Measurements from ENCODE around the gene UBR2.
A peak's percentile ranks its signal among the peaks of the same experiment; 100 is the strongest.
"Not testable (repeated sequence)": the region's sequence is repeated elsewhere in the genome, so short reads cannot be mapped to it uniquely, and the experiment has no call there.

UBR2 gene

DNA sequence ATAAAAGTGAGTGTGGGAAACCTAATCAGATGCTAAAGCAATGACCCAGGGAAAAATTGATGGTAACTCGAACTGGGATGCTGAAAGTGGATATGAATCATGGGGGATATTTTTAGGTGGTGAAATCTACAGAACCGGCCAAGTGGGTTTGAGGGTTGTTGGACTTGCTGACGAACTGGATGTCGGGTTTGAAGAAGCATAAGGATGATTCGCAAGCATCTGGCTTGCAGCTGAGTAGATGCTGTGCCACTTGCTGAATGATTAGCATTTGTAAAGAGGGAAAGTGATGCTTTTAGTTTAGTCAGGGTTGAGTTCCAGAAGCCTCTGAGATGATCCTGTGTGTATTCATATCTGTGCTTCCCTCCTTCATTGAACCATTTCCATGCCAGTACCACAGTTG, 54.9 kb downstream of the UBR2 start:
- DNase-seq: no peak

DNA sequence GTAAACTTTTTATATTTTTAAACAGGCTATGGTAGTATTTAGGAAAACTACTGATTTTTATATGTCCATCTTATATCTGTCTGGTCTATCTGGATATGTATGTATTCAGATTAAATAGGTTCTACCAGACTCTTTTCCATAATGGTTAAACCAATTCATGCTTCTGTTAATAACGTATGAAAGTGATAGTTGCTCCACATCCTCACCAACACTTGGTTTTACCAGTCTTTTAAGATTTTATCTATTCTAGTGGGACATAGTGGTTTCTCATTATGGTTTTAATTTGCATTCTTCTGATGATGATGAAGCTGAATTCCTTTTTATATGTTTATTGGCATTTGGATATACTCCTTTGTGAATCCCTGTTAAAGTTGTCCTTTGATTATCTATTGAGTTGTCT, 56.1 kb downstream of the UBR2 start:
- DNase-seq: no peak

DNA sequence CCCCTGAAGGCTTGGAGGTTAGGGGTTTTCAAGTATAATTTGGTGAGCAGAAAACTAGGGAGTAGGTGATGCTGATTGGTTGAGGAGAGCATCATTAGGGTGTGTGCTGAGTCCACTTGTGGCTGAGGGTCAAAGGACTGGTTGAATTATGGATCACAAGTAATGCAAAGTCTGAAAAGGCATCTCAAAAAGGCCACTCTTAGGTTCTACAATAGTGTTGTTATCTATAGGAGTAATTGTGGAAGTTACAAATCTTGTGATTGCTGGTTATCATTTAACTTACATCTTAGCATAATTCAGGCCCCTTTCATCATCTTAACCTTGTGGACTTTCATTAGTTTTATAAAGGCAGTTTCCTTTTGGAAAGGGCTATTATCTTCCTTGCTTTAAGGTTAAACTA, 60.8 kb downstream of the UBR2 start:
- DNase-seq: no peak

DNA sequence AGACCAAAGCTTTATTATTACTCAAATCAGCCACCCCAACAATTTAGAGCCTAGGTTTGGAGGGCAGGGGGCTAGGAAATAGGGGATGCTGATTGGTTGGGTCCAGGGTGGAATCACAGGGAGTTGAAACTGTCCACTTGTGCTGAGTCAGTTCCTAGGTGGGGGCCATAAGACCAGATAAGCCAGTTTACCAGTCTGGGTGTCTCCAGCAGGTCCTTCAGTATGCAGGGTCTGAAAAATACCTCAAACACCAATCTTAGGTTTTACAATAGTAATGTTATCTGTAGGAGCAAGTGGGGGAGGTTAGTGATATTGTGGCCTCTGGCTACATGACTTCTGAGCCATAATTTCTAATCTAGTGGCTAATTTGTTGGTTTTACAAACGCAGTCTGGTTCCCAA, 63.2 kb downstream of the UBR2 start:
- no peak for DNase-seq

DNA sequence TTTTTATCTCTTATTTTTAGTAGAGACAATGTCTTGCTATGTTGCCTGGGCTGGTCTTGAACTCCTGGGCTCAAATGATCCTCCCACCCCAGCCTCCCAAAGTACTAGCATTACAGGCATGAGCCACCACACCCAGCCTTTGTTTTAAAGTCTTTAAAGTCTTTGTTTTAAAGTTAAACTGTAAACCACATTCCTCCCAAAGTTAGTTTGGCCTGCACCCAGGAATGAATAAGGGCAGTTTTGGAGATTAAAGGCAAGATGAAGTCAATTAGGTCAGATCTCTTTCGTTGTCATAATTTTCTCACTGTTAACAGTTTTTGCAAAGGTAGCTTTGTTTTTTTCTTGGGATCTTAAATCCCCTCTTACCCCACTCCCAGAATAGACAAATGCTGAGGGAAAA, 63.8 kb downstream of the UBR2 start:
- no peak for DNase-seq

DNA sequence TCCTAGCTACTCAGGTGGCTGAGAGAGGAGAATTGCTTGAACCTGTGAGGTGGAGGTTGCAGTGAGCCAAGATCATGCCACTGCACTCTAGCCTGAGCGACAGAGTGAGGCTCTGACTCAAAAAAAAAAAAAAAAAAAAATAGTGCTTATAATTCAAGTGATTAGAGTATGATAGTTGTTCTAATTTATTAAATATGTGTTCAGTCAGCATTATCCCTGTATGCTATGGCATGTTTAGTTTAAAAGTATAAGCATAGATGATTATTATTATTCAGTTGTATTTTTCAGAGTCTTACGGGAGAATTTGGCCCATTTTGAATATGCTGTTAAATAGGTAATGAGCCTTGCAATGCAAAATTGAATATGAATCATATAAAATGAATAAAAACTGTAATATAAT, 64.8 kb downstream of the UBR2 start:
- DNase-seq: no peak

DNA sequence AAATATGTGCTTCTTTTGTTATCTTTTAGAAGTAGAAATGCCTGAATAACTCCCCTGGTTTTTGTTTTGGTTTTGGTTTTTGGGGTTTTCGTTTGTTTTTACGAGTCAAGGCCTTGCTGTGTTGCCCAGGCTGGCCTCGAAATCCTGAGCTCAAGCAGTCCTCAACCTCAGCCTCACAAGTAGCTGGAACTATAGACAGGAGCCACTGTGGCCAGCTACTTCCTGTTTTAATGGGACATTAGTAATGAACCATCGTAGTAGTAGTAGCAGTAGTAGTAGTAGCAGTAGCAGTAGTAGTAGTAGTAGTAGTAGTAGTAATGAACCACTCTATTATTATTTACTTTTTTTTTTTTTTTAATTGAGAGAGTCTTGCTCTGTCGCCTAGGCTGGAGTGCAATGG, 66.0 kb downstream of the UBR2 start:
- no peak for DNase-seq

DNA sequence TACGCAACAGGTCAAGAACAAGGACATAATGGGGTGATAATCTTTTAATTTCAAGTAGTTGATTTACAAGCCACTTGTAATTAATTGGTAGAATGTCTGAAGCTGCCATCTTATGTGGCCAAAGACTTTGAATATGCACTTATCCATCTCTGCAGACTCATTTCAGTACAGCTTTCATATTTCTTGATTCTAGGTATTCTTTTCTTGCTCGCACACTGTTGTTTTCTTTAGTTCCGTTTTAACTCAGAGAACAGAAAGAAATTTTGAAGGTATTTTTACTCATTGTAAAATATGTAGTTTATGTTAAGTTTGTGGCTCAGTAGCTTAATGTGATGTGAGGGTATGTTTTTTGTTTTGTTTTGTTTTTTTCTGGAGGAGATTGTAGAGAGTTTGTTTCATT, 73.9 kb downstream of the UBR2 start:
- no peak for DNase-seq

DNA sequence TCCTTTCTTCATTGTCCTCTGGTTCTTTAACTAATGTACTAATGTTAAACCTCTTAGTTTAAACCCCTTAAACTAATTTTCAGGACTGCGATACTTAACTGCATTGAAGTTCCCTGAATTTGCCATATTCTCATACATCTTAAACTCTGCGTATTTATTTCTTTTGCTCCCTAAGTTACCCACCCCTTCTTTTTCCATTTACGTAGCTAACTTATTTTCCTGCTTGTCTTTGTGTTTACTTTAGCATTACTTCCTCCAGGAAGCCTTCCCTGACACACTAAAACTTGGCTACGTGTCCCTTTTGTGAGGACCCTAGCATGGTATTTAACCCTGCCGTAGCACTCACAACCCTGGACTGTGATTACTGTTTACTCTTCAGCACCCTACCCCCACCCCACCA, 79.0 kb downstream of the UBR2 start:
- no peak for DNase-seq

DNA sequence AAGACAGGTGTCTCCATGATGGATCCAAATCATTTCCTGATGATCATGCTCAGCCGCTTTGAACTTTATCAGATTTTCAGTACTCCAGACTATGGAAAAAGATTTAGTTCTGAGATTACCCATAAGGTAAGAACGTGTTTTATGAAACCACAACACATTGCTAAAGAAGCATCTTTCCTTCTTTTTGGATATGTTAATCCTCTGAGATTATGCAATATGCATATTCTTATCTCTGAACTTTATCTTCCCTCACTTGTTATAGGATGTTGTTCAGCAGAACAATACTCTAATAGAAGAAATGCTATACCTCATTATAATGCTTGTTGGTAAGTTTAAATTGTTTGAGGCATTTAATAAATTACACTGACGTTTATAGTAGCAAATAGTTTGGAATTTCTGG, 80.4 kb downstream of the UBR2 start:
- no peak for DNase-seq

DNA sequence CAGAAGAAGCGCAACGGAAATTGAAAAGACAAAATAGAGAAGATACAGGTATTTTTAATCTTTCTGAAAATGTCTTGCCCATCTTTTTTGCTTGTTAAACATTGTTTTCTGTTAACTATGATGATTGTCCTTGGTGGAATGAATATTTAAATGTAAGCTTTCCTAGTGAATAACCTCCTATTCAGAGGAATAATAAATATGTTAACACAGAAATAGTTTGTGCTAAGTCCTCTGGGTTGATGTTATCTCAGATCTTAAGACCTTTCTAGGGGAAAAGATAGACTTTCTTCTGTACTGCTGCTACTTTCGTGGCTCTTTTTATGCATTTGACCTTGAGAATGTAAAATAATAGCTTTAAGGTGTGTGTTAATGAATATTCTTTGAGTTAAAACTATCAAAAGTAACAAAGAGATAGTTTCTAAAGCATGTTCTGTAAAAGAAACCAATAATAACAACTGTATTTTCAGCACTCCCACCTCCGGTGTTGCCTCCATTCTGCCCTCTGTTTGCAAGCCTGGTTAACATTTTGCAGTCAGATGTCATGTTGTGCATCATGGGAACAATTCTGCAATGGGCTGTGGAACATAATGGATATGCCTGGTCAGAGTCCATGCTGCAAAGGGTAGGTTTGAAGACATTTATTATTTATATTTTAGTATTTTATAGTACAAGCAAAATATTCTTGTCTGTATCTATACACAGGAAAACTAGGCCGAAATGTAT, 88.4 kb downstream of the UBR2 start:
- no peak for DNase-seq

DNA sequence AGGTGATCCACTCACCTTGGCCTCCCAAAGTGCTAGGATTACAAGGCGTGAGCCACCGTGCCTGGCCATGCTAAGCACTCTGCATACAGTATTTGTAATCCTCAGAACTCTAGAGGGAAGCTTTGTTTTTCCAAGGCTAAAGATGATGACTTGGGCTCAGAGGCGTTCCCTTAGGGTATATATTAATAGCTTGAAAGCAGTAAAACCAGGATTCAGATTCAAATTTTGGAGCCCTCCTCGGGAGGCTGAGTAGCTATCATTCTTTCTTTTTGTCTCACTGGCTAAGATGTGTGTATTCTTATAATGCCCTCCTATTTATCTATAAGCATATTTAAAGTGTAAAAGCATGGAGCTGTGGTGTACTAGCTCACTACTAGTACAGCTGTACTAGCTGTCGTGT, 90.0 kb downstream of the UBR2 start:
- no peak for DNase-seq

DNA sequence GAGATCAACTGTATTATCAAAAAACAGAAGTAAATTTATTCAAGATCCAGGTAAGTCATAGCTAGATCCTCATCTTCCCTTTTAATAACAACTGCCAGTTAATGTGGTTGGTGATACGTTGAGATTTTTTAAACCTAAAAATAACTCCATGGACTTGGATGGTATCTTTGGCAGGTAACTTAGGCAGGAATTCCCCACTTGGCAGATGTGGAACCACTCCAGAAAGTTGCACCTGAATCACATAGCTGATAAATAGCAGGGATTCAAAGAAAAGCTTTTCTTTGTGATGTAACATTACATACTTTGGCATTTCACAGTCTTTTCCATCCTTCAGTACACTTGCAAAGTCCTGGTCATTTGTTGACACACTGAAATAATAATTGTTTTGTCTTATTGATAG, 96.0 kb downstream of the UBR2 start:
- DNase-seq: no peak

DNA sequence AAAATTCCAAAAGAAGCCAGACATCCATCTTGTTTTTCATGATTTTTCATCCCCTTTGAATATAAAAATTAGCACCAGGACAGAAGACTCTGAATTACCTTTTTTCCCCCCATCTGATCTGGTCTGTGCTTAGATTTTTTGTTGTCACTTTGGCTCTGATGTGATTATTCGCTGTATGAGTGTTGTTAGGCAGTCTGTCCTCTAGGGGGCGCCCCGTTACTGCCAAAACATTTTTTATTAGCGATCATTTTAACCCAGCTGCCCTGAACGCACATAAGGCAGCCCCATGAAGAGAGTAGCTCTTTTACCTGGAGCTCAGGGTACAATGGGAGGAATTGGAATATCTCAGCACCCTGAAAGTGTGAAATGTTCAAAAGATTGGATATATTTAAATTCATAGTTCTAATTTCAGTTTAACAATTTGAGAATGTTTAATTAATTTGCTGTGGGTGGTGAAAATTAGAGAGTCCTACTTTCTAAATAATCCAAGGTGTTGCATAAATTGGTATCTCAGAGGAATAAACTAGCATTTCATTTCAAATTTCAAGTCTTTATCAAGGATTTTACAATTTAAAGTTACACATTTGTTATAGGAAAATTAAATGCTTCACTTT, 97.8 kb downstream of the UBR2 start:
- peak; percentile 76 for DNase-seq

DNA sequence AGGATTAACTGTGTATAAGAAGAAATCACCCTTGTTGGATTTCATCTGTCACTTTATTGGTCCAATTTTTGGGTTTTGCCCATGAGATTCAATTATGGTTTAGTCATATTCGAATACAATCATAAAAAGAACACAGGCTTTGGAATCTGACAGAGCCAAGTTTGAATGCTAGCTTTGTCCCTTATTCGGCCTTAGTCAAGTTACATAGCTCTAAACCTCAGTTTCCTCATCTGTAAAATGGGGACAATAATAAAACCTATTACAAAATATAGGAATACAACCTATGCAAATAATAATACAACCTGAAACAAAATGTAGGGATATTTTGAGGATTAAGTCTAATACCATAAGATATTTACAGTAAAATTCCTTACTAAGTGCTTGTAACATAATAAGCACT, 100.9 kb downstream of the UBR2 start:
- no peak for DNase-seq

DNA sequence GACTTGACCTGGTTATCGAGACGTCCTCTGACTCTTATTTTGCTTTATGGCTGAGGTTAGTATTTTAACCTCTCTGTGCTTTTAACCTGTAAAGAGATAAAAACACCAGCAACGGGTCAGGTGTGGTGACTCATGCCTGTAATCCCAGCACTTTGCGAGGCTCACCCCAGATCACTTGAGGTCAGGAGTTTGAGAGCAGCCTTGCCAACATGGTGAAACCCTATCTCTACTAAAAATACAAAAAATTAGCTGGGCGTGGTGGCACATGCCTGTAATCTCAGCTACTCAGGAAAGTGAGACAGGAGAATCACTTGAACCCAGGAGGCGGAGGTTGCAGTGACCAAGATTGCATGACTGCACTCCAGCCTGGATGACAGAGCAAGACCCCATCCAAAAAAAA, 110.5 kb downstream of the UBR2 start:
- not testable (repeated sequence) for DNase-seq

DNA sequence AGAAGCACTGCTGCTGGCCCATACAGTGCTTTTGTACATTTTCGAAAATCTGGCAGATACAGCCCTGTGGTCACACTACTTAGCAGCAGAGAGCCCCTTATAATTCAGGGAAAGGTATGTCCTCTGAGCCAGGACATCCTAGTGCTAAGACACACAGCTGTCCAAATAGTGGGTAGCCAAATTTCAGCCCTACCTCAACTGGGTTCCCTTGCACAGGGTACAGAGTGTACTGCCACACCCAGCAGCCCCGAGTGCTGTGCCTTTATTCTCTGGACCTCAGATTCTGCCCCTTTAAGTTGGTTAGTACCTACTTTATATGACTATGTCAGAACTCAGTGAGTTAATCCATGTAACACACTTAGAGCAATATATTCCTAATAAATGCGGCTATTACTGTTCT, 111.0 kb downstream of the UBR2 start:
- DNase-seq: no peak

DNA sequence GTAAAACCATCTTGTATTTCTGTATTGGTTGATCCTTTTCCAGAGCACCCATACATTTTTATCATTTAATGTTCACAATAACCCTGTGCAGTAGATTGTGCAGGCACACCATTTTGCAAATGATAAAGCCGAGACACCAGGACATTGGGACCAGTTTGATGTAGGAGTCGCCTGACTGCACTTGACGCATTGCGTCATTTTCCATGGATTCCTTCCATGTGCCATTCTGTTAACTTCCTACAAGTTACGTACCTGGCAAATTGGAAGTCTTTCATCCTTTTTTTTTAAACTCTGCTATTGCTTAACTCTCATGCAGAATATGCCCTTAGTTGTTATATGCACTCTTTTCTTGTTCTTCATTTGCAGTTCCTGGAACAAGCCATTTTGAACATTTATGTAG, 115.5 kb downstream of the UBR2 start:
- no peak for DNase-seq

DNA sequence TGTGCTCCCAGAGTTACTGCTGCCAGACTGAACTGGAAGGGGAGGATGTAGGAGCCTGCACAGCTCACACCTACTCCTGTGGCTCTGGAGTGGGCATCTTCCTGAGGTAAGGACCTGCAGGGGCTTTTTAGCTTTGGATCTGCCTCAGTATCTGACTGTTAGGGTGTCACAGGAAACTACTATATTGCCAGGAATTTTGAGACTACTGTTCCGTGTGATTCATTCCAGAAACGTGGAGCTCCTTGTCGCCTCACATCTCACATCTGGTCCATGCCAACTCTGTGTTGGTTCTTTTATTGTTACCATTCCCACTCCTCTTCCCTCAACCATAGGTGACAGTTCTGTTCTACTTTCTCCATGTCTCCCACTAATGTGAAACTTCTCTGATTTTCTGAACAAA, 124.5 kb downstream of the UBR2 start:
- no peak for DNase-seq

DNA sequence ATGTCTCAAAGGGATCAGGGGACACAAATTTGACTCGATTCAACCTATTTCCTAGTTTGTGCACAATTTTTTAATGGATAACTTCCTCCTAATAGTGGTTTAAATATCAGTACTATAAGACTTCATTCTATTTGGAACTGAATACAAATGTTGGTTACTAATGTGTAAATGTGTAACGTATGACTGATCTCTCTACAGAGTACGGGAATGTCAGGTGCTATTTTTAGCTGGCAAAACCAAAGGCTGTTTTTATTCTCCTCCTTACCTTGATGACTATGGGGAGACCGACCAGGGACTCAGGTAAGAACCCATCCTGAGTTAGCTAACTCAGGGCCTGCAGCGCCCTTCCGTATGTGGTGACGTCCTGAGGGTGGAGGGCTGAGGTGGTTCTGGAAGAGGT, 125.5 kb downstream of the UBR2 start:
- no peak for DNase-seq

DNA sequence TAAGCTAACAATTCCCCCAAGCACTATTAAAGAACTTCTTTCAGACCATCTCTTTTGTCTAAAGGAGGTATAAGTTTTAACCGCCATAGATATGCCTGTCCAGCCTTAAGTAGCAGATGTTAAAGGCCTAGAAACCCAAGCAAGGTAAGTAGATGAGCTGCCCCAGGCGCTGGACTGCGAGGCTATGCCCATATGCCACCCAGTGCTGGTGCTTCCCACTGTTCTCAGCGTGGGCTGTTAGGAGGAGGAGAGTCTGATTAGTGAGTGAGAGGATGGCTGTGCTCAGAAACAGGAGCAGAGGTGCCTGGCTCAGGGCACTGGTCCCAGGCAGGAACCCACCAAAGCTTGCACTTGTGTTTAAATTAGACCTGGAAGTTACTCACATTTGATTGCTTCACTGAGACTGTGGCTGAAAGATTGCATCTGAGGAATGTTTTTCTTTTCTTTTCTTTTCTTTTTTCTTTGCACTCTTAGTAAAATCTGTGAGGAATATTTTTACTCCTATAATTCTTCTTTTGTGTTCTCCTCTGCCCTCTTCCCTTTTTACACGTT, 126.4 kb downstream of the UBR2 start:
- no peak for DNase-seq

DNA sequence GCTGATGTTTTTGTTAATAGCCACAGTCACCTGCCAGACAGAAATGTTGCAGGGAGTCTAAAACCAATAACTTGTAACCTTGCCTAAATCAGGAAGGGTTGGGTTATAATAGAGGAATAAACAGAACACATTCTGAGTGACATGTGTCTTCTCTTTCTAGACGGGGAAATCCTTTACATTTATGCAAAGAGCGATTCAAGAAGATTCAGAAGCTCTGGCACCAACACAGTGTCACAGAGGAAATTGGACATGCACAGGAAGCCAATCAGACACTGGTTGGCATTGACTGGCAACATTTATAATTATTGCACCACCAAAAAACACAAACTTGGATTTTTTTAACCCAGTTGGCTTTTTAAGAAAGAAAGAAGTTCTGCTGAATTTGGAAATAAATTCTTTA, 127.0 kb downstream of the UBR2 start:
- DNase-seq: no peak

DNA sequence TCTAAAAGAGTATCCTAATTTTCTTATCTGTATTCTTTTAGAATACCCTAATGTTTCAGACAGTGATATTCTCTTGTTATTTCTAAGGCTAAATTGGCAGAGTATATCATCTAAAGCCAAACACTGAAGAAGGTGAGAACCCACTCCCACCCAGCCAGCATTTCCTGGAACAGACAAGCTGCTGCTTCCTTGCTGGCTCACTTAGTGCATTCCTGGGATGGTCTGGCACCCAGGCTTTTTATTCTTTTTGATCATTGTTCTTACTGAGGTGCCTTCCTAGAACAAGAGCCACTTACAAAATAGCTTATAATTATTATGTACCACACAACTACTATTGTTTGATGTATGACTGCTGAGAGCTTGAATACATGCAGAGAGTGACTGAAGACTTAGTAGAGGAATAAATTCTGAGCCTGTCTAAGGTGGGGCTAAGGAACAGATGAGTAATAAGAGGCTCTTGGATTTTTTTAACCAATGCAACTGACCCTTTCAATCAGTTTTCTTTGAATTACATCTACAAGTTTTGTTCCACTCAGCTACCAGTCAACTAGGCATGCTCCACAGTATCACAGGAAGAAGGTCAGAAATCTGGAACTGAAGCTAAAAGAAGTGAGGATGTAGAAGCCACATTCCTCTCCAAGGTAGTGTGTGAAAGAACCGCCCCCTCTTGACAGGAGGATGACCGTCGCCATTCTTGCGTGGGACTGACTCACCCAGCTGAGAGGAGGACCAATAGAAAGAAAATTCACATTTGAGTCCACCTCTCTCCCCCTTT, 128.5 kb downstream of the UBR2 start:
- no peak for DNase-seq

DNA sequence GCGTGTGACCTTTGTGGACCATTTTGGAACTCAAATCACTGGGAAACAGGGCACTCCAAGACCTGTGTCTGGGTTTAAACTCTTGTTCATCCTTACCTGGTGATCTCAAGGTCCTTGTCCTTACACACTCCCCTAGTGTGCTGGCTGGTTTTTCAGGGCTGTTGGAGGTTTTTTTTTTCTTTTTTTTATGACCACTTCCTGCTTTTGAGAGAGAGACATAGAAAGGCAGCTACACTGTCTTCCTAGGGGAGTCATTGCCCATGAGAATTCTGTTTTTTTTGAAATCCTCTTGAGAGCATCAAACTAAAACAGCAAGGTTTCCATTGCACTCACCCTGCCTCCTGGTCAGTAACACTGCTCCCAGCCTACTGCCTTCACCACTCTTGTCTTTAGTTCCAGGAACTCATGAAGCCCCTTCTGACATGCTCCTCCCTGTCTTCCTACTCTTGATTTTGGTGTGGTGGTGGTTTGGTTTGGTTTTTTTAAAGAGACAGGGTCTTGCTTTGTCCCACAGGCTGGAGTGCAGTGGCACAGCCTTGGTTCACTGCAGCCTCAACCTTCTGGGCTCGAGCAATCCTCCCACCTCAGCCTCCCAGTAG, 130.0 kb downstream of the UBR2 start:
- DNase-seq: no peak

Data from midbrain (tissue), 1 donor.